Measurements from ENCODE around the gene REST.

DNA sequence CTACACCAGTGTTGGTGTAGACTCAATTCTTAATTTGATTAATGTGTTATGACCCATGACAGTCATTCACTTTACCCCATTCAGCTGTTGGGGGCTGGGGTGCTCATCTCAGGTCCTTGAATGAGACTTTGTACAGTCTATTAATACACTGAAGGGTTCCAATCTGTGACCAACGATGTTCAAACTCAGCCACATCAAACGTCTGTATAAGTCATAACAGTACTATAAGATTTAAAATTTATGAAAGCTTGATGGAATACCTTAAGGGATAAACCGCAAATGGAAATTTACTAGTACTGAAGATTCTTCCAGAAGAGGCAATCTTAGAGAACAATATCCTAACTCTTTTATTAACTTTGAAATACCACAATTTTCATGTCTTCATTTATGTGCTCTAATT, 33.7 kb downstream of the REST start:
- no peak for TF ChIP-seq POLR2A (IDR thresholded peaks at IDR 0.05)
- TF ChIP-seq, protein P1, sequence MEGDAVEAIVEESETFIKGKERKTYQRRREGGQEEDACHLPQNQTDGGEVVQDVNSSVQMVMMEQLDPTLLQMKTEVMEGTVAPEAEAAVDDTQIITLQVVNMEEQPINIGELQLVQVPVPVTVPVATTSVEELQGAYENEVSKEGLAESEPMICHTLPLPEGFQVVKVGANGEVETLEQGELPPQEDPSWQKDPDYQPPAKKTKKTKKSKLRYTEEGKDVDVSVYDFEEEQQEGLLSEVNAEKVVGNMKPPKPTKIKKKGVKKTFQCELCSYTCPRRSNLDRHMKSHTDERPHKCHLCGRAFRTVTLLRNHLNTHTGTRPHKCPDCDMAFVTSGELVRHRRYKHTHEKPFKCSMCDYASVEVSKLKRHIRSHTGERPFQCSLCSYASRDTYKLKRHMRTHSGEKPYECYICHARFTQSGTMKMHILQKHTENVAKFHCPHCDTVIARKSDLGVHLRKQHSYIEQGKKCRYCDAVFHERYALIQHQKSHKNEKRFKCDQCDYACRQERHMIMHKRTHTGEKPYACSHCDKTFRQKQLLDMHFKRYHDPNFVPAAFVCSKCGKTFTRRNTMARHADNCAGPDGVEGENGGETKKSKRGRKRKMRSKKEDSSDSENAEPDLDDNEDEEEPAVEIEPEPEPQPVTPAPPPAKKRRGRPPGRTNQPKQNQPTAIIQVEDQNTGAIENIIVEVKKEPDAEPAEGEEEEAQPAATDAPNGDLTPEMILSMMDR (IDR thresholded peaks at IDR 0.05): no peak

All from vagina (tissue), 2 donors.